Measurements from ENCODE around the gene TCEA2. TPM values are rescaled to one million over a fixed set of nuclear protein-coding genes. Genes with fewer than 3 reads are reported as not detected.

The TCEA2 gene
- total RNA-seq, 1 experiment from 2014 or later: 48.3 TPM

- H3K27ac Mint-ChIP-seq (ENCODE audit: unreplicated experiment): peak overlapping the region; percentile 5
These were observed 8.6 kb downstream of the TCEA2 start for GRCh38 chr20:64071341-64072332.

GRCh38 chr20:64072498-64073063 lies 9.6 kb downstream of the TCEA2 start:
- no peaks in the 10 kb centered on the region for H3K27me3 ChIP-seq (replicated peaks; ENCODE audit: control insufficient read depth, insufficient read depth, low read length)
- ChIA-PET POLR2A (no interaction called here), CTCF (interaction anchor here (1.8 to 1.9 kb wide), 2 partner anchors 10 to 34 kb away, joined by 5 to 7 read pairs; partner anchors contain the start of gene TCEA2)
- no TSS peak for BruUV-seq (replicated peaks)
- H3K4me3 ChIP-seq (ENCODE audit: low read depth, low read length): no peak overlapping the region
- H3K9me3 ChIP-seq: no peaks in the 10 kb centered on the region
- H3K27ac Mint-ChIP-seq (ENCODE audit: unreplicated experiment): peak overlapping the region; percentile 5
- TF ChIP-seq CTCF (IDR thresholded peaks at IDR 0.05; ENCODE audit: insufficient read depth in 1 of 2, low read depth in 1 of 2, low read length in 1 of 2, severe bottlenecking in 1 of 2, unreplicated experiment in 1 of 2): no peak
- H3K27me3 Mint-ChIP-seq (ENCODE audit: insufficient read depth, unreplicated experiment): no peaks in the 10 kb centered on the region
- no peak overlapping the region for H3K4me3 Mint-ChIP-seq (ENCODE audit: unreplicated experiment)
- H3K36me3 Mint-ChIP-seq (ENCODE audit: insufficient read depth, unreplicated experiment): peaks cover 17% of the 10 kb centered on the region
- H3K36me3 ChIP-seq (ENCODE audit: control insufficient read depth, insufficient read depth, low read length): no peaks in the 10 kb centered on the region
- DNase-seq: no peak
- intact Hi-C loops (cut with micrococcal nuclease; ENCODE audit: unreplicated experiment): no loop called here
- no peaks in the 10 kb centered on the region for H3K9me3 Mint-ChIP-seq (ENCODE audit: unreplicated experiment)
- H3K4me1 ChIP-seq: no peaks in the 10 kb centered on the region
- H3K4me1 Mint-ChIP-seq (ENCODE audit: low read depth, unreplicated experiment): no peaks in the 10 kb centered on the region

More at GRCh38 chr20:64071341-64072332, 8.6 kb downstream of the TCEA2 start:
- no TSS peak for BruUV-seq (replicated peaks)
- H3K9me3 ChIP-seq: no peaks in the 10 kb centered on the region
- H3K4me1 ChIP-seq: no peaks in the 10 kb centered on the region
- H3K4me3 ChIP-seq (ENCODE audit: low read depth, low read length): no peak overlapping the region
- Mint-ChIP-seq H3K9me3 (ENCODE audit: unreplicated experiment) (no peaks in the 10 kb centered on the region), H3K27me3 (ENCODE audit: insufficient read depth, unreplicated experiment) (no peaks in the 10 kb centered on the region), H3K4me1 (ENCODE audit: low read depth, unreplicated experiment) (no peaks in the 10 kb centered on the region), H3K36me3 (ENCODE audit: insufficient read depth, unreplicated experiment) (peaks cover 17% of the 10 kb centered on the region), H3K4me3 (ENCODE audit: unreplicated experiment) (no peak overlapping the region)
- H3K27me3 ChIP-seq (replicated peaks; ENCODE audit: control insufficient read depth, insufficient read depth, low read length): no peaks in the 10 kb centered on the region
- intact Hi-C loops (cut with micrococcal nuclease; ENCODE audit: unreplicated experiment): no loop called here
- CTCF ChIA-PET: interaction anchor here (0.8 to 1.8 kb wide), 3 partner anchors 9 to 33 kb away, joined by 3 to 5 read pairs (median 4); partner anchors contain the start of gene TCEA2
- DNase-seq: no peak
- no peaks in the 10 kb centered on the region for H3K36me3 ChIP-seq (ENCODE audit: control insufficient read depth, insufficient read depth, low read length)
- POLR2A ChIA-PET: interaction anchor here (0.6 kb wide), 1 partner anchor 429 kb away, joined by 11 read pairs; no protein-coding TSS in a partner anchor
- no peak for TF ChIP-seq CTCF (IDR thresholded peaks at IDR 0.05; ENCODE audit: insufficient read depth in 1 of 2, low read depth in 1 of 2, low read length in 1 of 2, severe bottlenecking in 1 of 2, unreplicated experiment in 1 of 2)

DNA sequence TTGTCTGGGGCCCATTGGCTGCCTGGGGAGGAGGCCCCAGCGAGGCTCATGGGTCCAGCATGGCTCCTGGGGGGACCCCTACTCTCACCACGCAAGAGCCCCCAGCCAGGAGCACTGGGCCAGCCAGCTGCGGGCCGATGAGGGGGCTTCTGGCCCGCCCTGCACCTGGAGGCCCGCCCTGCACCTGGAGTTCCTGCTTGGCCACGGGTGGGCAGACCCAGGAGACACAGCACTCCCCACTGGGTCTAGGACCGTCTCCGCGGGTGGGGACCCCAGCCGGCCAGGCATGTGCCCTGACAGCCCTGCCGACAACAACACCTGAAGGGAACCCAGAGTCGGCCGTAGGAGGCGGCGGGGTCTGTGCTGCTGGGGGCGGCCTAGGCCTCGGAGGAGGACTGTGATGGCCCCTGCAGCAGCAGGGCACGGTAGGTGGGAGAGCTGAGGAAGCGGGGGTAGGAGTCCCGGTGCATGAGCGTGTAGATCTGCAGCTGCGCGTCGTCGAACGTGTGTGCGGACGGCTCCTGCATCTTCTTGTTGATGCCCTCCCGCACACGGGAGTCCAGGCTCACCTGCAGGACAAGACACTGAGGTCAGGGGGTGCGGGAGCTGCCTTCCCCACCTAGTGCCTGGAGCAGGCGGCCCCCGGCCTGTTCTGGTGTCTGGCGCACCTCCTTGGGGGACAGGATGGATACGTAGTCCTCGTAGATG lies 10.6 kb downstream of the TCEA2 start:
- Mint-ChIP-seq H3K27ac (ENCODE audit: unreplicated experiment) (no peak overlapping the region), H3K4me1 (ENCODE audit: low read depth, unreplicated experiment) (peaks cover 2% of the 10 kb centered on the region), H3K9me3 (ENCODE audit: unreplicated experiment) (no peaks in the 10 kb centered on the region), H3K36me3 (ENCODE audit: insufficient read depth, unreplicated experiment) (peaks cover 17% of the 10 kb centered on the region), H3K27me3 (ENCODE audit: insufficient read depth, unreplicated experiment) (no peaks in the 10 kb centered on the region), H3K4me3 (ENCODE audit: unreplicated experiment) (no peak overlapping the region)
- no peaks in the 10 kb centered on the region for H3K36me3 ChIP-seq (ENCODE audit: control insufficient read depth, insufficient read depth, low read length)
- no peaks in the 10 kb centered on the region for H3K27me3 ChIP-seq (replicated peaks; ENCODE audit: control insufficient read depth, insufficient read depth, low read length)
- CTCF ChIA-PET: interaction anchor here (1.9 kb wide), 1 partner anchor 11 kb away, joined by 7 read pairs; the partner anchor contains the start of gene TCEA2
- no TSS peak for BruUV-seq (replicated peaks)
- no peak overlapping the region for H3K4me3 ChIP-seq (ENCODE audit: low read depth, low read length)
- intact Hi-C loops (cut with micrococcal nuclease; ENCODE audit: unreplicated experiment): no loop called here
- H3K4me1 ChIP-seq: peaks cover 7% of the 10 kb centered on the region
- TF ChIP-seq CTCF (IDR thresholded peaks at IDR 0.05; ENCODE audit: insufficient read depth in 1 of 2, low read depth in 1 of 2, low read length in 1 of 2, severe bottlenecking in 1 of 2, unreplicated experiment in 1 of 2): no peak
- POLR2A ChIA-PET: interaction anchor here (1.5 kb wide), 1 partner anchor 11 kb away, joined by 4 read pairs; the partner anchor contains the start of gene TCEA2
- DNase-seq: no peak
- no peaks in the 10 kb centered on the region for H3K9me3 ChIP-seq
